ENCODE results near the gene LINC00632.

Gene LINC00632

GRCh38 chrX:140765043-140765784 is 55.7 kb downstream of the LINC00632 start:
- DNase-seq (ENCODE audit: low read depth), result no peak

GRCh38 chrX:140766024-140766611 is 56.6 kb downstream of the LINC00632 start:
- DNase-seq (ENCODE audit: low read depth), result no peak

GRCh38 chrX:140767646-140768045 is 58.1 kb downstream of the LINC00632 start:
- DNase-seq (ENCODE audit: low read depth), result no peak

- no peak for DNase-seq (ENCODE audit: low read depth)
Measured at GRCh38 chrX:140775211-140775610, 65.7 kb downstream of the LINC00632 start.

GRCh38 chrX:140776320-140776719 is 66.8 kb downstream of the LINC00632 start:
- no peak for DNase-seq (ENCODE audit: low read depth)

GRCh38 chrX:140794642-140795041 is 85.1 kb downstream of the LINC00632 start:
- DNase-seq (ENCODE audit: low read depth), result no peak

- no peak for DNase-seq (ENCODE audit: low read depth)
Measured at GRCh38 chrX:140799216-140799615, 89.7 kb downstream of the LINC00632 start.

- no peak for DNase-seq (ENCODE audit: low read depth)
Measured at GRCh38 chrX:140804292-140804691, 94.7 kb downstream of the LINC00632 start.

GRCh38 chrX:140815868-140816267 is 106.3 kb downstream of the LINC00632 start:
- DNase-seq (ENCODE audit: low read depth), result no peak

- DNase-seq (ENCODE audit: low read depth), result no peak
Measured at GRCh38 chrX:140817943-140818342, 108.4 kb downstream of the LINC00632 start.

- no peak for DNase-seq (ENCODE audit: low read depth)
Measured at GRCh38 chrX:140821280-140821679, 111.7 kb downstream of the LINC00632 start.

GRCh38 chrX:140822184-140822583 is 112.6 kb downstream of the LINC00632 start:
- DNase-seq (ENCODE audit: low read depth), result no peak

GRCh38 chrX:140822861-140823260 is 113.3 kb downstream of the LINC00632 start:
- no peak for DNase-seq (ENCODE audit: low read depth)

- DNase-seq (ENCODE audit: low read depth), result no peak
Measured at GRCh38 chrX:140836874-140837273, 127.3 kb downstream of the LINC00632 start.
